Lower leg skin (tissue), 4 donors: ENCODE measurements around the gene MSANTD1. TPM values are rescaled to one million over a fixed set of nuclear protein-coding genes. Genes with fewer than 3 reads are reported as not detected.
A peak's percentile ranks its signal among the peaks of the same experiment; 100 is the strongest.

ENCODE experiments used
- DNase-seq, 2 donors: peaks; one replicate each; pipeline ENCODE4 v3.0.0-alpha.2; 2019; ENCODE audit warnings: low spot score in 2 of 2
- H3K4me3 ChIP-seq: fragments of 200-600 bp; sonication (generic); 2 replicates; pipeline ENCODE4 v1.5.1; 2017; ENCODE audit warnings: mild to moderate bottlenecking, low read depth; ENCODE audit not compliant: poor library complexity, severe bottlenecking
- POLR2A ChIP-seq, 2 donors: fragments of 450-650 bp; IDR thresholded peaks; one replicate each; pipeline ENCODE4 v1.6.1; 2016 to 2017; ENCODE audit warnings: antibody characterized with exemption in 2 of 2, mild to moderate bottlenecking in 1 of 2, moderate library complexity in 1 of 2
- WGBS, 2 donors: methylation state at CpG; one replicate each; pipeline ENCODE4 v1.1.5; 2018; 5-methylcytosine and 5-hydroxymethylcytosine counted together
- intact Hi-C: fragments of 100-400 bp; cut with DNase I; formaldehyde crosslinking; loops from one replicate; pipeline ENCODE4 v1.15.0; 2023; ENCODE audit warnings: low total_unique reads
- total RNA-seq, 4 donors: library from RNA; depleted of rRNA; stranded (reverse); fragments of >200 nt; gene quantifications; one replicate each; pipeline ENCODE4 v1.1.0, GENCODE V29; 2016
- TF ChIP-seq, protein P1 (sequence below), 3 donors: fragments of 450-650 bp; IDR thresholded peaks; one replicate each; pipeline ENCODE4 v1.5.1; 2016; ENCODE audit warnings: antibody characterized with exemption in 3 of 3, mild to moderate bottlenecking in 3 of 3, moderate library complexity in 2 of 3

Gene MSANTD1
- total RNA-seq = under 1 TPM; 0.19 to 0.76 (median 0.35) TPM

DNA sequence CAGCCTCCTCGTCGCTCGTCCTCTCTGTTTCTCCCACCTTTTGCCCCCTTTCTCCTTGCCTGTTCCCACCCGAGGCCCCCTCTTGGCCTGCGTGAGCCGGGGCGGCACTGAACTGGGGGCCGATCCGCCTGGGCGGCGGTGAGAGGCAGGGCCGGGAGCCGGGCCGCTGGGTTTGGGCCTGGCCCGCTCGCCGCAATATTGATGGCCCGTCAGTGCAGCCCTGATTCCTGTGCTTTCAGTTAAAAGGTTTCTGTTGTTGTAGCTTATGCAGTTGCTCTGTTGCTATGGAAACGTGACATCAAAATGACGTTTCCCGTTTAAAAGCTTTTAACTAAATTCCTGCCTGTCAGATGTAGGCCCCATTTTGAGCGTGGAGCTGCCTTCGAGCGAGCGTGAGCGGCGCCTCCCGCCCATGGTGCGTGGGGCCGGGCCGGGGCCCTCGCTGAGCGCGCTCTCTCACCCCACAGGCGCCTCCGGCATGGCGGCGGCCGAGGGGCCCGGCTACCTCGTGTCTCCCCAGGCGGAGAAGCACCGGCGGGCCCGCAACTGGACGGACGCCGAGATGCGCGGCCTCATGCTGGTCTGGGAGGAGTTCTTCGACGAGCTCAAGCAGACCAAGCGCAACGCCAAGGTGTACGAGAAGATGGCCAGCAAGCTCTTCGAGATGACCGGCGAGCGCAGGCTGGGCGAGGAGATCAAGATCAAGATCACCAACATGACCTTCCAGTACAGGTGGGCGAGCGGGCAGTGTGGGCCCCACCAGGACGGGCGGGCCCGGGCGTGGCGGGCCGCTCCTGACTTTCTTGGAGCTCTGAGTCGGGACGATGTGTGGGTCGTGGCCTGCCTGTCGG is at the start of gene MSANTD1:
TSS of gene MSANTD1 (plus strand) at position 349 of the 851 bp plus-strand sequence. CDS start at position 413, 64 bp downstream.
- WGBS, 2 donors = 87 to 93% methylated on average over 70 to 72 of the region's 72 CpGs
- intact Hi-C loops = loop anchor here (5.0 kb wide), 1 partner anchor 758 kb away; no protein-coding TSS in a partner anchor
- TF ChIP-seq, protein P1, sequence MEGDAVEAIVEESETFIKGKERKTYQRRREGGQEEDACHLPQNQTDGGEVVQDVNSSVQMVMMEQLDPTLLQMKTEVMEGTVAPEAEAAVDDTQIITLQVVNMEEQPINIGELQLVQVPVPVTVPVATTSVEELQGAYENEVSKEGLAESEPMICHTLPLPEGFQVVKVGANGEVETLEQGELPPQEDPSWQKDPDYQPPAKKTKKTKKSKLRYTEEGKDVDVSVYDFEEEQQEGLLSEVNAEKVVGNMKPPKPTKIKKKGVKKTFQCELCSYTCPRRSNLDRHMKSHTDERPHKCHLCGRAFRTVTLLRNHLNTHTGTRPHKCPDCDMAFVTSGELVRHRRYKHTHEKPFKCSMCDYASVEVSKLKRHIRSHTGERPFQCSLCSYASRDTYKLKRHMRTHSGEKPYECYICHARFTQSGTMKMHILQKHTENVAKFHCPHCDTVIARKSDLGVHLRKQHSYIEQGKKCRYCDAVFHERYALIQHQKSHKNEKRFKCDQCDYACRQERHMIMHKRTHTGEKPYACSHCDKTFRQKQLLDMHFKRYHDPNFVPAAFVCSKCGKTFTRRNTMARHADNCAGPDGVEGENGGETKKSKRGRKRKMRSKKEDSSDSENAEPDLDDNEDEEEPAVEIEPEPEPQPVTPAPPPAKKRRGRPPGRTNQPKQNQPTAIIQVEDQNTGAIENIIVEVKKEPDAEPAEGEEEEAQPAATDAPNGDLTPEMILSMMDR (IDR thresholded peaks at IDR 0.05) = no peak
- TF ChIP-seq POLR2A (IDR thresholded peaks at IDR 0.05) = no peak
- DNase-seq = no peak
- no peak within 1 kb of the TSS for H3K4me3 ChIP-seq

DNA sequence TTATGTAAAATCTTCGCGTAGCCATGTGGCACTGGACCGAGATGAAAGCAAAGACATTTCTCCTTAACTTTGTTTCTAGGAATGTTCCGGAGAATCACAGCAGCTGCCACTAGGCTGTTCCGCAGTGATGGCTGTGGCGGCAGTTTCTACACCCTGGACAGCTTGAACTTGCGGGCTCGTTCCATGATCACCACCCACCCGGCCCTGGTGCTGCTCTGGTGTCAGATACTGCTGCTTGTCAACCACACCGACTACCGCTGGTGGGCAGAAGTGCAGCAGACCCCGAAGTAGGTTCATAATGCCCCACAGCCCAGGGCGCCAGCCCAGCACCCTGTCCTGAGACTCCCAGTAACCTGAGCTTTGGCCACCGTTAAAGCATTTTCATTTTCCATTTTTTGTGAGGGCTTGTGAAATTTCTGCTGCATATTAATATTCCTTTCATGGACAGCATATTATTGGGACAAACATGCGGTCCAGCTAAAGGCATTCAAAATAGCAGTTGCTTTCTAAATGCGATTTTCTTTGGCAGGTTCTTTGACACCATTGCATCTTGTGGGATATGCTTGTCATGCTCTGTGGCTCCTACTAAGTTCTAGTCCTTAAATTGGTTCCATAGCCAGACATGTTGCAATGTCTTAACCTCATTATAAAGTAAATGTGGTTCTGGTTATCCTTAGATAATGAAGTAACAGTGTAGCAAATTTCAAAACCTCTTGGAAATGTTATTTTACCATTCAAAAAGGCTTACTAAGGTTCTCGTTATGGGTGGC is 49.1 kb upstream of the MSANTD1 start:
- intact Hi-C loops = no loop called here
- TF ChIP-seq, protein P1 (IDR thresholded peaks at IDR 0.05) = no peak
- TF ChIP-seq POLR2A (IDR thresholded peaks at IDR 0.05) = no peak
- DNase-seq = peak; percentile 44 to 85
- 72 to 73% methylated on average over 17 of the region's 17 CpGs for WGBS, 2 donors
- H3K4me3 ChIP-seq = no peak overlapping the region

DNA sequence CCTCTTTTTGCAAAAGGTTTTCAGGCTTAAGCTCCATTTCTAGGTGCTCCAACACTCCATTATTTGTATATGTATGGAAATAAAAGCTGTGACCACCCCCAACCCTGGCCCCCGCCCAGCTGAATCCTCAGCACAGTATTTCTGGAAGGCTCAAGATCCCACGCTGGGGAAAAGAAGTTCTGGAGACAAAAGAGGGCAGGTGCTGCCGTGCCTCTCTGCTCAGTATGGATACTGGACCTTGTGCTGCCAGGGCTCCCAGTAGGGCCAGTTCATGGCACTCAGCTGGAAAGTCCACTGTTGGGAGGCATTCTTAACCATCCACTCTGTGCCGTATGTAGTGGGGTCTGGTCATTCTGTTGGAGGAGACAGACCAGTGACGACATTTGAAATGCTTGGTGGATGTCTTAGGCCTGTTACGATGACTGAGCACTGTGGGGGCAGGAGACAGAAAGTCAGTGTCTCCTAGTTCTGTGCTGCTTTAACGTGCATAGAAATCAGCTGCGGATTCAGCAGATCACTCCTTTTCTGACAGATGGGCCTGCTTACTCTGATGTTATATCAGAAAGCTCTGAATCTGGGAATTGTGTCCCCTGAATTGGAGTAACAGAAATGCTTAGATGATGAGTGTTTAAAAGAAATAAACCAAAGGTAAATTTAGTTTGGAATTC is 48.4 kb upstream of the MSANTD1 start:
- TF ChIP-seq POLR2A (IDR thresholded peaks at IDR 0.05) = no peak
- TF ChIP-seq, protein P1 (IDR thresholded peaks at IDR 0.05) = no peak
- DNase-seq = peak in 1 of 2 donors; percentile 82
- no peak overlapping the region for H3K4me3 ChIP-seq
- 83 to 88% methylated on average over 8 of the region's 8 CpGs for WGBS, 2 donors
- intact Hi-C loops = no loop called here

DNA sequence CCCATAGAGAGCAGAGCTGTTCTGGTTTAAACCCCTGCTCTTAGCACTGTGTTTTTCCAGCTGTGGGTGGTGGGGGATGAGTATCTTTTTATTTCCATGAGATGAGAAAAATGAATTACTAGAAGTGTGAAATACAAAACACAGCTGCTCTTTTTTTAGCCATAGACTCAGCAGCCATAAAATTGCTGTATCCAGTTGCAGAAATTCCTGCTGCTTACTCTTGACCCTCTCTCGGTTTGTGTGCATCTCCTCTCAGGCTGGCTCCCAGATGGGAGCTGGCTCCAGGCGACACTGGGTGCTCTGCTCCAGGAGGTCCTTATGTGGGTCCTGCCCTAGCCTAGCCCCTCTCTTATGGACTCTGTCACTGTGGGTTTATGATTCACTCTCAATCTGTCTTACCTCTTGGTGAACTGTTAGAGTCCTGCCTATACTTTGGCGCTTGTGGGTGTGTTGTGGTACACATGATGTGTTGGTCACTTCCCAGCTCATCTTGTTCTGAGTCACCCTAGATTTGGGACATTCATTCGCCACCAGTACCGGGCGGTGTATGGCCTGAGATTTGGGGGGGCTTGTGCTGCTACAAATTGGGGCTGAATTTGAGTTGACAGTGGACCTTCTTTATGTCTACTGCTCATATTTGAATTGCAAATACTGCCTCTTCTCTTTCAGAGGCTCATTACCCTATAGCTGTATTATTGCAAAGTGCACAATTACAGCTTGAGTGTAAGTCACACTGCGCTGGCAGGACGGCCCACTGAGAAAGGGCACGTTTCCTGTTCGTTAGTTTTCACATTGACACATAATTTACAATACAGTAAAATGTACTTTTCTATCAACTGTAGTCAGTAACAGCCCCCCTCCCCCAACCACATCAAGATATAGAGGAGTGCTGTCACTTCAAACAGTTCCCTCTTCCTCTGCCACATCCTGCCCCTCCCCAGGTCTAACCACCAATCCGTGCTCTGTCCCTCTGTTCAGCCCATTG is 46.9 kb upstream of the MSANTD1 start:
- DNase-seq = peak in 1 of 2 donors; percentile 77
- WGBS, 2 donors = 85 to 87% methylated on average over 11 of the region's 11 CpGs
- no peak for TF ChIP-seq POLR2A (IDR thresholded peaks at IDR 0.05)
- TF ChIP-seq, protein P1 (IDR thresholded peaks at IDR 0.05) = no peak
- H3K4me3 ChIP-seq = no peak overlapping the region
- intact Hi-C loops = no loop called here
